WTC11 (cell line): ENCODE results near the gene KLRF2. TPM values are rescaled to one million over a fixed set of nuclear protein-coding genes. Genes with fewer than 3 reads are reported as not detected.

Experiments
- ATAC-seq: fragments of 200-7000 bp; cut with Tn5 transposase; 2 replicates; pipeline ENCODE4 v1.10.0; 2021; ENCODE audit warnings: mild to moderate bottlenecking, moderate library complexity
- CTCF ChIA-PET: fragments of 300-600 bp; sonication (Branson Sonifier 250); formaldehyde crosslinking; loops from one replicate; lab custom pipeline; 2021; ENCODE audit warnings: antibody characterized with exemption; lab: Charles Lee
- POLR2A ChIA-PET: fragments of 350-600 bp; sonication (Branson Sonifier 250); formaldehyde crosslinking; loops from one replicate; lab custom pipeline; 2021; ENCODE audit warnings: antibody characterized with exemption; lab: Charles Lee
- DNase-seq: peaks from one replicate; pipeline ENCODE4 v3.0.0; 2021; ENCODE audit warnings: low spot score
- H3K27ac Mint-ChIP-seq: 2 replicates; pipeline ENCODE4 v1.8.0; 2021; ENCODE audit warnings: mixed read lengths
- H3K27me3 Mint-ChIP-seq: 2 replicates; pipeline ENCODE4 v1.8.0; 2021; ENCODE audit warnings: low read depth, mild to moderate bottlenecking, moderate library complexity, mixed read lengths
- H3K36me3 Mint-ChIP-seq: 2 replicates; pipeline ENCODE4 v1.8.0; 2021; ENCODE audit warnings: mixed read lengths
- H3K4me1 Mint-ChIP-seq: 2 replicates; pipeline ENCODE4 v1.8.0; 2022; ENCODE audit warnings: mixed read lengths
- H3K4me3 Mint-ChIP-seq: 2 replicates; pipeline ENCODE4 v1.8.0; 2021; ENCODE audit warnings: mild to moderate bottlenecking, moderate library complexity, mixed read lengths
- H3K9me3 Mint-ChIP-seq: 2 replicates; pipeline ENCODE4 v1.8.0; 2021; ENCODE audit warnings: mixed read lengths
- HMGA2 ChIP-seq: fragments of 250-450 bp; sonication (Bioruptor Pico); IDR thresholded peaks from 2 replicates; pipeline ENCODE4 v1.4.0; 2021; ENCODE audit warnings: mild to moderate bottlenecking, moderate library complexity
- JAZF1 ChIP-seq: fragments of 250-450 bp; sonication (Bioruptor Pico); IDR thresholded peaks from 2 replicates; pipeline ENCODE4 v1.9.0; 2021; ENCODE audit warnings: moderate library complexity, mild to moderate bottlenecking, inconsistent platforms
- MYBL2 ChIP-seq: sonication (generic); formaldehyde crosslinking; IDR thresholded peaks from 2 replicates; pipeline ENCODE4 v1.8.1; 2023; ENCODE audit warnings: mild to moderate bottlenecking, moderate library complexity, missing genetic modification reagents
- NFATC4 ChIP-seq: fragments of 250-450 bp; sonication (Bioruptor Pico); IDR thresholded peaks from 2 replicates; pipeline ENCODE4 v1.9.0; 2021; ENCODE audit warnings: mild to moderate bottlenecking
- SP1 ChIP-seq: sonication (generic); formaldehyde crosslinking; conservative IDR thresholded peaks from 2 replicates; pipeline ENCODE4 v1.8.1; 2022; ENCODE audit warnings: missing genetic modification reagents
- TCF7 ChIP-seq: sonication (generic); formaldehyde crosslinking; IDR thresholded peaks from 2 replicates; pipeline ENCODE4 v1.8.0; 2022; ENCODE audit warnings: mild to moderate bottlenecking, low read depth, missing genetic modification reagents, moderate library complexity
- ZNF121 ChIP-seq: sonication (generic); formaldehyde crosslinking; IDR thresholded peaks from 2 replicates; pipeline ENCODE4 v1.8.0; 2023; ENCODE audit warnings: missing genetic modification reagents
- ZNF219 ChIP-seq: sonication (generic); formaldehyde crosslinking; IDR thresholded peaks from 2 replicates; pipeline ENCODE4 v1.8.0; 2023; ENCODE audit warnings: missing genetic modification reagents, mild to moderate bottlenecking, borderline replicate concordance
- ZNF317 ChIP-seq: sonication (generic); formaldehyde crosslinking; IDR thresholded peaks from 2 replicates; pipeline ENCODE4 v1.8.1; 2023; ENCODE audit warnings: low read depth, mild to moderate bottlenecking, moderate library complexity, missing genetic modification reagents, borderline replicate concordance
- ZNF396 ChIP-seq: fragments of 250-450 bp; sonication (Bioruptor Pico); IDR thresholded peaks from 2 replicates; pipeline ENCODE4 v1.8.0; 2021; ENCODE audit warnings: mild to moderate bottlenecking, moderate library complexity, borderline replicate concordance
- ZNF416 ChIP-seq: fragments of 250-450 bp; sonication (Bioruptor Pico); IDR thresholded peaks from 2 replicates; pipeline ENCODE4 v1.9.0; 2021; ENCODE audit warnings: mild to moderate bottlenecking, inconsistent platforms
- total RNA-seq: library from RNA; stranded (reverse); gene quantifications from 3 replicates; pipeline ENCODE4 v1.2.3, GENCODE V29; 2021
- TF ChIP-seq, protein P1 (sequence below): fragments of 250-450 bp; sonication (Bioruptor Pico); IDR thresholded peaks from 2 replicates; pipeline ENCODE4 v2.1.2; 2022; ENCODE audit warnings: mild to moderate bottlenecking, moderate library complexity
- TF ChIP-seq, protein P2 (sequence below): fragments of 250-450 bp; sonication (Bioruptor Pico); IDR thresholded peaks from 2 replicates; pipeline ENCODE4 v1.9.0; 2021; ENCODE audit warnings: mild to moderate bottlenecking
- TF ChIP-seq, protein P3 (sequence below): sonication (generic); formaldehyde crosslinking; IDR thresholded peaks from 2 replicates; pipeline ENCODE4 v1.8.1; 2022; ENCODE audit warnings: low read depth, missing genetic modification reagents, borderline replicate concordance
- TF ChIP-seq, protein P4 (sequence below): fragments of 250-450 bp; sonication (Bioruptor Pico); IDR thresholded peaks from 2 replicates; pipeline ENCODE4 v1.9.0; 2021; ENCODE audit warnings: mild to moderate bottlenecking

Gene KLRF2
- total RNA-seq, 1 experiment from 2014 or later: not detected

- DNase-seq: no peak
- ATAC-seq: no peak
- H3K36me3 Mint-ChIP-seq: peaks cover 24% of the 10 kb centered on the region
These were observed 16.2 kb downstream of the KLRF2 start for GRCh38 chr12:9897535-9897934.

DNA sequence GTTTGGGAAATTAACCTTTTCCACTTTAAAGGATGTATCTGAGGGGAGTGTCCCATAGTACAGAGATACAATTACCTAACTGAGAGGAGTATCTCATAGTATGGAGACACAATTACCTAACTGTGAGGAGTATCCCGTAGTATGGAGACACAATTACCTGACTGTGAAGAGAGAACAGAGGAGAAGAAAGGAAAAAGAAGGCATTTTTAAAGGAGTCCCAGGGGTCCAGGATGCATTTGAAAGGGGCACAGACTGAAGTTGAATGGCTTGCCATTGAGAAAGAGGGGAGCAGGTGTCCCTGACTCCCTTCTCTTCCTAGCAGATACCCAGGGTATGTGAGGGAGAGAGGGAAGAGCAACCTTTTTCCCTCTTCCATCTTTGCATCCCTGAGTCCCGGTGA, 17.9 kb downstream of the KLRF2 start:
- Mint-ChIP-seq H3K36me3 (peaks cover 37% of the 10 kb centered on the region), H3K9me3 (peaks cover 32% of the 10 kb centered on the region), H3K27me3 (no peaks in the 10 kb centered on the region), H3K4me1 (peaks cover 24% of the 10 kb centered on the region), H3K4me3 (no peak overlapping the region)
- CTCF ChIA-PET: no interaction called here
- POLR2A ChIA-PET: no interaction called here
- peak; percentile 66 for ATAC-seq
- TF ChIP-seq JAZF1 (CRISPR knock-in tag): no peak
- no peak for TF ChIP-seq NFATC4 (CRISPR knock-in tag)
- TF ChIP-seq, protein P1, sequence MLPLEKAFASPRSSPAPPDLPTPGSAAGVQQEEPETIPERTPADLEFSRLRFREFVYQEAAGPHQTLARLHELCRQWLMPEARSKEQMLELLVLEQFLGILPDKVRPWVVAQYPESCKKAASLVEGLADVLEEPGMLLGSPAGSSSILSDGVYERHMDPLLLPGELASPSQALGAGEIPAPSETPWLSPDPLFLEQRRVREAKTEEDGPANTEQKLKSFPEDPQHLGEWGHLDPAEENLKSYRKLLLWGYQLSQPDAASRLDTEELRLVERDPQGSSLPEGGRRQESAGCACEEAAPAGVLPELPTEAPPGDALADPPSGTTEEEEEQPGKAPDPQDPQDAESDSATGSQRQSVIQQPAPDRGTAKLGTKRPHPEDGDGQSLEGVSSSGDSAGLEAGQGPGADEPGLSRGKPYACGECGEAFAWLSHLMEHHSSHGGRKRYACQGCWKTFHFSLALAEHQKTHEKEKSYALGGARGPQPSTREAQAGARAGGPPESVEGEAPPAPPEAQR: 0 out of 2 replicates have a peak, but pooled peaks have one; percentile 32
- TF ChIP-seq, all 79 proteins: peak for 1
- no peak overlapping the region for H3K27ac Mint-ChIP-seq
- DNase-seq: no peak

More at GRCh38 chr12:9897535-9897934, 16.2 kb downstream of the KLRF2 start:
- POLR2A ChIA-PET: no interaction called here
- H3K27ac Mint-ChIP-seq: no peak overlapping the region
- TF ChIP-seq, protein P2, sequence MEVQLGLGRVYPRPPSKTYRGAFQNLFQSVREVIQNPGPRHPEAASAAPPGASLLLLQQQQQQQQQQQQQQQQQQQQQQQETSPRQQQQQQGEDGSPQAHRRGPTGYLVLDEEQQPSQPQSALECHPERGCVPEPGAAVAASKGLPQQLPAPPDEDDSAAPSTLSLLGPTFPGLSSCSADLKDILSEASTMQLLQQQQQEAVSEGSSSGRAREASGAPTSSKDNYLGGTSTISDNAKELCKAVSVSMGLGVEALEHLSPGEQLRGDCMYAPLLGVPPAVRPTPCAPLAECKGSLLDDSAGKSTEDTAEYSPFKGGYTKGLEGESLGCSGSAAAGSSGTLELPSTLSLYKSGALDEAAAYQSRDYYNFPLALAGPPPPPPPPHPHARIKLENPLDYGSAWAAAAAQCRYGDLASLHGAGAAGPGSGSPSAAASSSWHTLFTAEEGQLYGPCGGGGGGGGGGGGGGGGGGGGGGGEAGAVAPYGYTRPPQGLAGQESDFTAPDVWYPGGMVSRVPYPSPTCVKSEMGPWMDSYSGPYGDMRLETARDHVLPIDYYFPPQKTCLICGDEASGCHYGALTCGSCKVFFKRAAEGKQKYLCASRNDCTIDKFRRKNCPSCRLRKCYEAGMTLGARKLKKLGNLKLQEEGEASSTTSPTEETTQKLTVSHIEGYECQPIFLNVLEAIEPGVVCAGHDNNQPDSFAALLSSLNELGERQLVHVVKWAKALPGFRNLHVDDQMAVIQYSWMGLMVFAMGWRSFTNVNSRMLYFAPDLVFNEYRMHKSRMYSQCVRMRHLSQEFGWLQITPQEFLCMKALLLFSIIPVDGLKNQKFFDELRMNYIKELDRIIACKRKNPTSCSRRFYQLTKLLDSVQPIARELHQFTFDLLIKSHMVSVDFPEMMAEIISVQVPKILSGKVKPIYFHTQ (CRISPR knock-in tag): no peak
- no peak for TF ChIP-seq ZNF121
- TF ChIP-seq, protein P3, sequence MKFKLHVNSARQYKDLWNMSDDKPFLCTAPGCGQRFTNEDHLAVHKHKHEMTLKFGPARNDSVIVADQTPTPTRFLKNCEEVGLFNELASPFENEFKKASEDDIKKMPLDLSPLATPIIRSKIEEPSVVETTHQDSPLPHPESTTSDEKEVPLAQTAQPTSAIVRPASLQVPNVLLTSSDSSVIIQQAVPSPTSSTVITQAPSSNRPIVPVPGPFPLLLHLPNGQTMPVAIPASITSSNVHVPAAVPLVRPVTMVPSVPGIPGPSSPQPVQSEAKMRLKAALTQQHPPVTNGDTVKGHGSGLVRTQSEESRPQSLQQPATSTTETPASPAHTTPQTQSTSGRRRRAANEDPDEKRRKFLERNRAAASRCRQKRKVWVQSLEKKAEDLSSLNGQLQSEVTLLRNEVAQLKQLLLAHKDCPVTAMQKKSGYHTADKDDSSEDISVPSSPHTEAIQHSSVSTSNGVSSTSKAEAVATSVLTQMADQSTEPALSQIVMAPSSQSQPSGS (CRISPR knock-in tag): no peak
- TF ChIP-seq, protein P4, sequence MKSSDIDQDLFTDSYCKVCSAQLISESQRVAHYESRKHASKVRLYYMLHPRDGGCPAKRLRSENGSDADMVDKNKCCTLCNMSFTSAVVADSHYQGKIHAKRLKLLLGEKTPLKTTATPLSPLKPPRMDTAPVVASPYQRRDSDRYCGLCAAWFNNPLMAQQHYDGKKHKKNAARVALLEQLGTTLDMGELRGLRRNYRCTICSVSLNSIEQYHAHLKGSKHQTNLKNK: no peak
- TF ChIP-seq HMGA2 (CRISPR knock-in tag): no peak
- no peak for TF ChIP-seq TCF7 (CRISPR knock-in tag)
- TF ChIP-seq MYBL2 (CRISPR knock-in tag): no peak
- TF ChIP-seq ZNF219 (CRISPR knock-in tag): no peak
- TF ChIP-seq ZNF396 (CRISPR knock-in tag): no peak
- no peak for TF ChIP-seq SP1 (CRISPR knock-in tag)
- no peak for TF ChIP-seq ZNF317 (CRISPR knock-in tag)
- H3K9me3 Mint-ChIP-seq: peaks cover 16% of the 10 kb centered on the region
- no peaks in the 10 kb centered on the region for H3K27me3 Mint-ChIP-seq
- CTCF ChIA-PET: interaction anchor here (1.0 kb wide), 1 partner anchor 147 kb away, joined by 4 read pairs; no protein-coding TSS in a partner anchor
- no peak overlapping the region for H3K4me3 Mint-ChIP-seq
- H3K4me1 Mint-ChIP-seq: peaks cover 24% of the 10 kb centered on the region

DNA sequence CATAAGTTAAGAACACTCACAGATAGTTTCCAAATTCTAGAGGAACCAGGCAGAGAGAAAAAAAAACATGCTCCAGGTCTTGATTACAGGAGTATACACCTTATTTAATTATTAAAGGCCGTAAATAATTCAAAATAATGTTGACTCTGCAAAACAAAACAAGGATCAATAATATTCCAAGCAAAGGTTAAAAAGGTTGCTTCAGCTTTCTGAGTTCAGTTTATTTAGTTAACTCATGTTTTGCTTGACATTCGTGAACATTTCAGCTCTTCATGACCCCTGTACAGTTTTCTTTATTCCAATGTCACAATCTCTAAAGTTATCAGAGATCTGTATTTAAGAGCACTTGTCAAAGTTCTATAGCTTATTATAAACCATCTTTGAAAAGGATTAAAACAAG, 19.6 kb downstream of the KLRF2 start:
- H3K9me3 Mint-ChIP-seq: peaks cover 45% of the 10 kb centered on the region
- peaks cover 51% of the 10 kb centered on the region for H3K36me3 Mint-ChIP-seq
- DNase-seq (no peak), ATAC-seq (no peak)
- ChIA-PET POLR2A (no interaction called here), CTCF (no interaction called here)
- no peaks in the 10 kb centered on the region for H3K27me3 Mint-ChIP-seq
- H3K4me3 Mint-ChIP-seq: no peak overlapping the region; the same call in 1 of the 2 replicates
- peaks cover 27% of the 10 kb centered on the region for H3K4me1 Mint-ChIP-seq
- H3K27ac Mint-ChIP-seq: 0 out of 2 replicates have a peak overlapping the region, but pooled peaks have one; percentile 35
- no peak for TF ChIP-seq ZNF121
- TF ChIP-seq ZNF416 (CRISPR knock-in tag): no peak
